ENCODE results near the gene CFAP97D1.
A peak's percentile ranks its signal among the peaks of the same experiment; 100 is the strongest.

The CFAP97D1 gene

DNA sequence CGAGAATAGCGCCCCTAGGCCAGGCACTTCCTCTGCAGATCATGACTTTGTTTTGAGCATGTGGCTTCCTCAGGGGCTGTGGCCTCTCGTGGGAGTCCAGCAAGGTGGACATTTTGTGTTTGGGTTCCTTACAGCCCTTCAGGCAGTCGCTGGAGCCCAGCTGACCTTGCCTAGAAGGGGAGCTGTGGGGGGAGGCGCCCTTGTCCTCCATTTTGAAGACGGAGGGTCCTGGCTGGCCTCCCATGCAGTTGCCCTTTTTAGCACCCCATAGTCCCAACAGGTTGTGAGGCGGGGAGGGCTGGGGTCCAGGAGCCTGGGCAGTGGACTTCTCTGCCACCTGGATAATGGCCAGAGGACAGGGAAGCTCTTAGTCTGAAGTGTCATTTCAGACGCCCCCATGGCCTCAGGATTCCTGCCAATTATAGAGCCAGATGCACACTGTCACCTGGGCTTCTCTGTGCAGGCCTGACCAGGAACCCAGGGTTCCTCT is 23.0 kb upstream of the CFAP97D1 start:
- no peak overlapping the region for H3K4me3 ChIP-seq (ENCODE audit: low read depth, low read length)
- TF ChIP-seq, protein P1, sequence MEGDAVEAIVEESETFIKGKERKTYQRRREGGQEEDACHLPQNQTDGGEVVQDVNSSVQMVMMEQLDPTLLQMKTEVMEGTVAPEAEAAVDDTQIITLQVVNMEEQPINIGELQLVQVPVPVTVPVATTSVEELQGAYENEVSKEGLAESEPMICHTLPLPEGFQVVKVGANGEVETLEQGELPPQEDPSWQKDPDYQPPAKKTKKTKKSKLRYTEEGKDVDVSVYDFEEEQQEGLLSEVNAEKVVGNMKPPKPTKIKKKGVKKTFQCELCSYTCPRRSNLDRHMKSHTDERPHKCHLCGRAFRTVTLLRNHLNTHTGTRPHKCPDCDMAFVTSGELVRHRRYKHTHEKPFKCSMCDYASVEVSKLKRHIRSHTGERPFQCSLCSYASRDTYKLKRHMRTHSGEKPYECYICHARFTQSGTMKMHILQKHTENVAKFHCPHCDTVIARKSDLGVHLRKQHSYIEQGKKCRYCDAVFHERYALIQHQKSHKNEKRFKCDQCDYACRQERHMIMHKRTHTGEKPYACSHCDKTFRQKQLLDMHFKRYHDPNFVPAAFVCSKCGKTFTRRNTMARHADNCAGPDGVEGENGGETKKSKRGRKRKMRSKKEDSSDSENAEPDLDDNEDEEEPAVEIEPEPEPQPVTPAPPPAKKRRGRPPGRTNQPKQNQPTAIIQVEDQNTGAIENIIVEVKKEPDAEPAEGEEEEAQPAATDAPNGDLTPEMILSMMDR (conservative IDR thresholded peaks at IDR 0.05; ENCODE audit: low read depth, low read length), result no peak
- DNase-seq (ENCODE audit: low read depth), result no peak

DNA sequence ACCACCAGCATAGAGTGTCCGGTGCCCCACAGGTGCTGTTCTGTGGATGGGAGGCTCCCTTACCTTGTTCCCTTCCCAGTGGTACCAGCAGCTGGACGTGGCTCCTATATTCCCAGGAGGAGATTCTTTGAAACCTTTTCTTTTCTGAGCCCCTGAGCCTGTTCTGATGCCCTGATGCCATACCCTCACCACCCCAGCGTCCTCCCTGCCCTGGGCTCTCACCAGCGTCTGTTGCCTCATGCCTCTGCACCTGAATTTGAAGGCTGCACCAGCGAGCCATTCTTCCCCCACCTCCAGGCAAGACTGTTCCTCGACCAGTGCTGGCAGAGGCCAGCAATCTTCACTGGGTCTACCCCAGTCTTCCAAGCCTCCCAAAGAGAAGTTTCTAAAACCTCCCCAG is 22.1 kb upstream of the CFAP97D1 start:
- DNase-seq (ENCODE audit: low read depth), result no peak
- TF ChIP-seq, protein P1 (conservative IDR thresholded peaks at IDR 0.05; ENCODE audit: low read depth, low read length), result no peak
- H3K4me3 ChIP-seq (ENCODE audit: low read depth, low read length), result no peak overlapping the region

DNA sequence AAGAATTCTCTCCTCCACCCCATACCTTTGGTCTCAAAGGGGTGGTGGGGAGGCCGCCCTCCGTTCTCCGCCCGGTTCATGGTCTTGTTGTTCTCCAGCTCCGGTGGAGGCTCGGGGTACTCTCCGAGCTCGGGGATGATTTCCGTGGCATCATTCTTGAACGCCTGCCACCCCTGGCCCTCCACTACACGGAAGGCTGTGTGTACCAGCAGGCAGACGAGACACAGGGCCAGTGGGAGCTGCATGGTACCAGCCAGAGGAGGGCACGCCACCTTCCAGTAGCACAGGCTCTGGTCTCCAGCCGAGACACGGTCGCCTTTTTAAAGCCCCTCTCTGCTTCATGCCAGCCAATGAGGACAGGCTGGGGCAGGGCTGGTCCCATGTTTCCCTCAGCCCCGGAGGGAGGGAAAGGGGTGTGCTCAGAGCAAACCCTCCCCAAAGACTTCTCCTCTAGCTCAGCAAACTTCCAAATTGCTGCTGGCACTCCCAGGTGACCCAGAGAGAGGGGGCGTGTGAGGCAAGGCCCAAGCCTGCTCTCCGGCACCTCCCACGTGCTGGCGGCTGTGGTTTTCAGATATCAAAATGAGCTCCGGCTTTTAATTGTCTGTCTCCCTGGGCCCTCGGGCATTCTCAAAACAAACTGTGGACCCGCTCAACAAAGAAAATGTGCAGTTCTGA is 21.6 kb upstream of the CFAP97D1 start, which contains the start of gene SOST:
Gene SOST (minus strand): TSS at position 295 of the 678 bp plus-strand sequence. CDS start 50 bp downstream, at position 245.
- DNase-seq (ENCODE audit: low read depth), result no peak
- TF ChIP-seq, protein P1 (conservative IDR thresholded peaks at IDR 0.05; ENCODE audit: low read depth, low read length), result no peak
- no peak within 1 kb of the TSS for H3K4me3 ChIP-seq (ENCODE audit: low read depth, low read length)

DNA sequence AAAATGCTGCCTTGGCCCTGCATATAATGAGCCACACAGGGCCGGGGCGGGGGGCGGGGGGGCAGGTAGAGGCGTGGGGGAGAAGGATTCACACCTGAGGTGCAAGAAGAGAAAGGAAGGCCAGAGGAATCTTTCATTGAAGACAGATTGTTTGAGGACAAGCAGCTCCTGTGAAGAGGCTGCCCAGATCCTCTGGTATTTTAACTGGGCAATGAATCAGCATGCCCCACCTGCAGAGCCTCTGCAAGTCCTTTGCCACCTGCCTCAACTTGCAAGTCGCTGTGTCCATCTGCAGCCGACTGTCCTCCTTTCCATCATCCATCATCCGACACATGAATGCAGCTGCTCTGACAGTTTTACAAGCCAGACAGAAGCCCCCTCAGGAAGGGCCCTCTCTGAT is 20.4 kb upstream of the CFAP97D1 start:
- DNase-seq (ENCODE audit: low read depth), result no peak
- no peak overlapping the region for H3K4me3 ChIP-seq (ENCODE audit: low read depth, low read length)
- TF ChIP-seq, protein P1 (conservative IDR thresholded peaks at IDR 0.05; ENCODE audit: low read depth, low read length), result no peak

DNA sequence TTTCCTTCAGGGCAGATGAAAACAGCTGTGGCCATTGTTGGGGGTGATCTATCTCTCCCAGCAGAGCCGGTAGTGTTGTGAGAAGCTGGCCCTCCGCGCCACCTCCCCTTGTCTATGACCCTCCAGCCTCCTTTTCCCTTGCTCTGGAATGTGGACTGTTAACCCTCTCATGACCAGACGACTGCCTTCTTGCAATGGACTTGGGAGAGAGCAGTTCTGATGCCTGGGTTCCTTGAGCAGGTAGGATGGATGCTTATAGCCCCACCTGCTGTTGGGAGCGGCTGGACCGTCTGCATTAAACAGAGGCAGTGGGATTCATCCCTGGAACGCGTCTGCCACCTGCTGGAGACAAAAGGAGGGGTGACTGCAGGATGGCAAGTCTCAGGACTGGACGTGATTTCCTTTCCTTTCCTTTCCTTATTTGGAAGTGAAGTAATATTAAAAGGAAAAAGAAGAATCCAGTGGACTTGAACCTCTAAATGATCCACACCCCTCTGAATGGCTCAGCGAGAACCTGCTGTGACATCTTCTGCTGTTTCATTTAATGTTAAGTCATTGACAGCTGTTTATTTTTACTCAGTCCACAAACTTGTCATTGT is 19.9 kb upstream of the CFAP97D1 start:
- peak; percentile 97 for DNase-seq (ENCODE audit: low read depth)
- TF ChIP-seq, protein P1 (conservative IDR thresholded peaks at IDR 0.05; ENCODE audit: low read depth, low read length), result peak; percentile 100
- no peak overlapping the region for H3K4me3 ChIP-seq (ENCODE audit: low read depth, low read length)

DNA sequence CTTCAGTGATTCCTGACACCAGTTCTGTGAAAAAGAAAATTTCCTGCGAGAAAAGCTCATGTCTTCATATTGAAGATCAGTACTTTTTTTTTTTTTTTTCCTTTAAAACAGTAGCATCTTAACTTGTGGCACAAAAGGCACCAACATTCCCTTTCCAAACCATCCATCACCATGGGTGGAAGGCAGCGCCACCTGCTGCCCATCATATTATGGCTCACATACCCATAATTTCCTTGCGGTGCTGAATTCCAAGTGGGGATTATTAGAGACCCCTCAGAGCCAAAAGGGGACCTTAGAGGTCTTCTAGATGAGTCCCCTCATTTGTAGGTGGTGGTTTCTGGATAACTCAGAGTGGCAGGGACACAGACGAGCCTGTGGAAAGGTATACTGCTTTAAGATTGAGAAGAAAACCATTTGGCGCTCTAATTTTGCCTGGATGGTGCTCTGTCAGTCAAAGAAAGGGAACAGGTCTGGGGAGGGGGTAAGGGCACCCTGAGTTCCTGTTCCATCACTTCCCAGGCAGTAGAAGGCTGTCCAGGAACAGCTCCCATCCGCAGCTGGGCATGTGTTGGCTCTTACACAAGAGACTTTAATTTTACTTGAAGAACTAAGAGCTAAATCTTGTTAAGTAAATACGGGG is 13.7 kb upstream of the CFAP97D1 start:
- H3K4me3 ChIP-seq (ENCODE audit: low read depth, low read length), result no peak overlapping the region
- DNase-seq (ENCODE audit: low read depth), result peak; percentile 71
- TF ChIP-seq, protein P1 (conservative IDR thresholded peaks at IDR 0.05; ENCODE audit: low read depth, low read length), result peak; percentile 88

All from choroid plexus epithelial cell (primary cell).